Measurements from ENCODE around the gene ZNF232.

The ZNF232 gene

DNA sequence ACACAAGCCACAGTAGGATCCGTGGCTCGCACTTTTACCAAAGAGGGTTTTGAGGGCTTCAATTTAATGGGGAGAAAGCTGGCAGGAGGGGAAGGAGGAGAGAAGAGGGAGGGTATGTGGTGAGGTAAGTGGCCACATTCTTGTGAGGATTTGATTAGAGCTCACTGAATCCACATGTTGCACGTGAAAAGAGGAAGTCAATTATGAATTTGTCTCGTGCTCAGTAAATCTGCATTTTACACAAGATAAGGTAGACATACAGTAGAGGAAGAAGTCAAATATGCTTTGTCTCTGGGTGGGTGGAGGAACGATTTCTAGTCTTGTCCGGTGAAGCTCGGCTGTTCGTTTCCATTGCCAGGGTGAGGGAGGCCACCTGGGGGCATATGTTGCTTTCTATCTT lies 862 bp downstream of the ZNF232 start:
- in situ Hi-C loops (cut with MboI; ENCODE audit: low sequenced_read_pairs, unreplicated experiment), result no loop called here
- no peak for TF ChIP-seq CTCF (IDR thresholded peaks at IDR 0.05; ENCODE audit: borderline replicate concordance, control extremely low read depth, extremely low read depth, insufficient read depth, missing control alignments)
- DNase-seq (ENCODE audit: low spot score), result no peak

- no peak for TF ChIP-seq CTCF (IDR thresholded peaks at IDR 0.05; ENCODE audit: borderline replicate concordance, control extremely low read depth, extremely low read depth, insufficient read depth, missing control alignments)
- DNase-seq (ENCODE audit: low spot score), result no peak
- in situ Hi-C loops (cut with MboI; ENCODE audit: low sequenced_read_pairs, unreplicated experiment), result no loop called here
Measured at GRCh38 chr17:5100832-5101231, 10.8 kb downstream of the ZNF232 start.

- no peak for DNase-seq (ENCODE audit: low spot score)
- in situ Hi-C loops (cut with MboI; ENCODE audit: low sequenced_read_pairs, unreplicated experiment), result no loop called here
- no peak for TF ChIP-seq CTCF (IDR thresholded peaks at IDR 0.05; ENCODE audit: borderline replicate concordance, control extremely low read depth, extremely low read depth, insufficient read depth, missing control alignments)
Measured at GRCh38 chr17:5099271-5099670, 12.4 kb downstream of the ZNF232 start.

DNA sequence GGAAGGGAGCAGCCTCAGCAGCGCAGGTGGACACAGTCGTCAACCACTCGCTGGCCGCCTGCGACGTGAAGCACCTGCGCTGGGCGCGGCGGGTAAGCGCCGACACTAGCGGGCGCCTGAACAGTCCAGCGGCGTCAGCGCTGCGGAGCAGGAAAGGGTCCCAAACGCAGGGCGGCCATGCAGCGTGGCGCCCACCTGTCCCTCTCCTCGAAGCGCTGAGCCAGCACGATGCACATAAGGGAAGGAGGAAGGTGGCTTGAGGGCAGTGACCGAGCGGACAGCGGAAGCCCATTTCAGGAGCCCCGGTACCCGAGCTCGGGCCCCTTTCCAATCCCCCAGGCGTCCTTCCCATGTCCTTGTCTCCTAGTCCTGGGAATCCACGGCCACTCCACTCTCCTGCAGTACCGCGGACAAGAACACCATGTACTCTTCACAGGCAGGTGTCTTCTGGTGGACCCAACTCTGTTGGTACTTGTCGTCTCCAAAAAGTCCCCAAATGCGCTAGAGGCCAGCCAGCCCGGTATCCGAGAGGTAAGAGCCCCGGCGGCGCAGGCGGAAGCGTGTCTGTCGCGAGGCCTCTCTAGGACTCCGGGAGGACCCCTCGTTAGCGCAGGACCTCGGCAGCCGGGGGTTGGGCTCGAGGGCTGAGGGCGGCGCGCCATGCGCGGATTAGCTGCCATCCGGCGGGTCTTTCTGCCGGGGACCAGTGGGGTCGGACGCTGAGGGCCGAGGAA lies 14.4 kb downstream of the ZNF232 start:
- in situ Hi-C loops (cut with MboI; ENCODE audit: low sequenced_read_pairs, unreplicated experiment), result no loop called here
- DNase-seq (ENCODE audit: low spot score), result no peak
- TF ChIP-seq CTCF (IDR thresholded peaks at IDR 0.05; ENCODE audit: borderline replicate concordance, control extremely low read depth, extremely low read depth, insufficient read depth, missing control alignments), result no peak

DNA sequence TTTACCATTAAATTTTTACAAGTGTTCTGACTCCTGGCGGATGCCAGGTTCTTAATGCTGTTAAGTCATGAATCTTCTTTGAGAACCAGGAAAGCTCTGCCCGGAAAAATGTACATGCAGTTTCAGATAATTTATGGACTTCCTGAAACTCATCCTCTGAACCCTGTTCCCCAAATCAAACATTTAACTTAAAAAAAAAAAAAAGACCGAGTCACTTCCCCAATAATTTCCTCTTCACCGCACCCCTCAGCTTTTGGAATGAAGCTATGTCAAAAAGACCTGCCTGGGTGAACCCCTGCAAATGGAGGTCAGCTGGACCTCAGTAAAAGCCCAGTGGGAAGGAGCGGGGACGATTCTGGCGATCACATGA lies 15.0 kb downstream of the ZNF232 start:
- TF ChIP-seq CTCF (IDR thresholded peaks at IDR 0.05; ENCODE audit: borderline replicate concordance, control extremely low read depth, extremely low read depth, insufficient read depth, missing control alignments), result no peak
- no peak for DNase-seq (ENCODE audit: low spot score)
- in situ Hi-C loops (cut with MboI; ENCODE audit: low sequenced_read_pairs, unreplicated experiment), result no loop called here

DNA sequence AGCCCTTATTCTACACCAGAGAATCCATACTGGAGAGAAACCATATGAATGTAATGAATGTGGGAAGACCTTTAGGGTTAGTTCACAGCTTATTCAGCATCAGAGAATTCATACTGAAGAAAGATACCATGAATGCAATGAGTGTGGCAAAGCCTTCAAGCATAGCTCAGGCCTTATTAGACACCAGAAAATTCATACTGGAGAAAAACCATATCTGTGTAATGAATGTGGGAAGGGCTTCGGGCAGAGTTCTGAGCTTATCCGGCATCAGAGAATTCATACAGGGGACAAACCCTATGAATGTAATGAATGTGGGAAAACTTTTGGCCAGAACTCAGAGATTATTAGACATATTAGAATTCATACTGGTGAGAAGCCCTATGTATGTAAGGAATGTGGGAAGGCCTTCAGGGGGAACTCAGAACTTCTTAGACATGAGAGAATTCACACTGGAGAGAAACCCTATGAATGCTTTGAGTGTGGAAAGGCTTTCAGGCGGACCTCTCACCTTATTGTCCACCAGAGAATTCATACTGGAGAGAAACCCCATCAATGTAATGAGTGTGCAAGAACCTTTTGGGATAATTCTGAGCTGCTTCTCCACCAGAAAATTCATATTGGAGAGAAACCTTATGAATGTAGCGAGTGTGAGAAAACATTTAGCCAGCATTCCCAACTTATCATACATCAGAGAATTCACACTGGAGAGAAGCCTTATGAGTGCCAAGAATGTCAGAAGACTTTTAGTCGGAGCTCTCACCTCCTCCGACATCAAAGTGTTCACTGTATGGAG lies 19.3 kb downstream of the ZNF232 start:
- TF ChIP-seq CTCF (IDR thresholded peaks at IDR 0.05; ENCODE audit: borderline replicate concordance, control extremely low read depth, extremely low read depth, insufficient read depth, missing control alignments), result no peak
- in situ Hi-C loops (cut with MboI; ENCODE audit: low sequenced_read_pairs, unreplicated experiment), result no loop called here
- no peak for DNase-seq (ENCODE audit: low spot score)
